Thyroid gland (tissue), 4 donors: ENCODE data around the gene C13orf46.
"Not testable (repeated sequence)": the region's sequence is repeated elsewhere in the genome, so short reads cannot be mapped to it uniquely, and the experiment has no call there.

ENCODE experiments used
- CTCF ChIP-seq, 6 experiments: fragments of 200-600 bp in 3 of 6; fragments of 450-650 bp in 3 of 6; sonication (generic) in 3 of 6; IDR thresholded peaks; one replicate each; pipeline ENCODE4 v1.5.1; 2016 to 2019; ENCODE audit warnings: antibody characterized with exemption in 6 of 6, mild to moderate bottlenecking in 2 of 6, inconsistent platforms in 1 of 6, moderate library complexity in 1 of 6
- POLR2A ChIP-seq, 2 donors: fragments of 450-650 bp; IDR thresholded peaks; one replicate each; pipeline ENCODE4 v1.6.1; 2017; ENCODE audit warnings: antibody characterized with exemption in 2 of 2, mild to moderate bottlenecking in 2 of 2, moderate library complexity in 1 of 2

DNA sequence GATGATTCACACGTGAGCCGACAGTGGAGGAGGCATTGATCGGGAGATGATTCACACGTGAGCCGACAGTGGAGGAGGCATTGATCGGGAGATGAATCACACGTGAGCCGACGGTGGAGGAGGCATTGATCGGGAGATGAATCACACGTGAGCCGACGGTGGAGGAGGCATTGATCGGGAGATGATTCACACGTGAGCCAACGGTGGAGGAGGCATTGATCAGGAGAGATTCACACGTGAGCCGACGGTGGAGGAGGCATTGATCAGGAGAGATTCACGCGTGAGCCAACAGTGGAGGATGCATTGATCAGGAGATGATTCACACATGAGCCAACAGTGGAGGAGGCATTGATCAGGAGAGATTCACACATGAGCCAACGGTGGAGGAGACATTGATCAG is 60.0 kb downstream of the C13orf46 start:
- not testable (repeated sequence) for TF ChIP-seq CTCF, POLR2A (IDR thresholded peaks at IDR 0.05)
